LNCAP (cell line): ENCODE measurements around the gene LCN6.

ENCODE experiments used
- TF ChIP-seq, protein P1 (sequence below): fragments of 450-650 bp; IDR thresholded peaks from 2 replicates; pipeline ENCODE4 v1.5.1; 2017; ENCODE audit warnings: mild to moderate bottlenecking

The LCN6 gene, protein sequence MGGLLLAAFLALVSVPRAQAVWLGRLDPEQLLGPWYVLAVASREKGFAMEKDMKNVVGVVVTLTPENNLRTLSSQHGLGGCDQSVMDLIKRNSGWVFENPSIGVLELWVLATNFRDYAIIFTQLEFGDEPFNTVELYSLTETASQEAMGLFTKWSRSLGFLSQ

DNA sequence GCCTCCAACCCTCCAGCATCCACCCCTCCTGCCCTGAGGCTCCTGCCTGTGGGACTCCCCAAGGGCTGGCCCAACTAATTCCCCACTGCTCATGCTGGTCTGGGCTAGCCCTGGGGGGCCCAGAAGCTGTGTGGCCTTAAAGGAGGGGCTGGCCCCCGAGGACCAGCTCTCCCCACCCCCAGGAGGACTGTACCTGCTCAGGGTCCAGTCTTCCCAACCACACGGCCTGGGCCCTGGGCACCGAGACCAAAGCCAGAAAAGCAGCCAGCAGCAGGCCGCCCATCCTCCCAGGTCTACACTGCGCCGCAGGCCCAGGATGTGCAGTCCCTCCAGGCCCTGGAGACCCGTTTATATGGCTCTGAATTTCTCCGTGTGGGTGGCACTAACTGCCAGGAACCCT, at the start of gene LCN6:
Gene LCN6 (minus strand): TSS at position 325 of the 400 bp plus-strand sequence. CDS start 42 bp downstream, at position 283.
- TF ChIP-seq, protein P1, sequence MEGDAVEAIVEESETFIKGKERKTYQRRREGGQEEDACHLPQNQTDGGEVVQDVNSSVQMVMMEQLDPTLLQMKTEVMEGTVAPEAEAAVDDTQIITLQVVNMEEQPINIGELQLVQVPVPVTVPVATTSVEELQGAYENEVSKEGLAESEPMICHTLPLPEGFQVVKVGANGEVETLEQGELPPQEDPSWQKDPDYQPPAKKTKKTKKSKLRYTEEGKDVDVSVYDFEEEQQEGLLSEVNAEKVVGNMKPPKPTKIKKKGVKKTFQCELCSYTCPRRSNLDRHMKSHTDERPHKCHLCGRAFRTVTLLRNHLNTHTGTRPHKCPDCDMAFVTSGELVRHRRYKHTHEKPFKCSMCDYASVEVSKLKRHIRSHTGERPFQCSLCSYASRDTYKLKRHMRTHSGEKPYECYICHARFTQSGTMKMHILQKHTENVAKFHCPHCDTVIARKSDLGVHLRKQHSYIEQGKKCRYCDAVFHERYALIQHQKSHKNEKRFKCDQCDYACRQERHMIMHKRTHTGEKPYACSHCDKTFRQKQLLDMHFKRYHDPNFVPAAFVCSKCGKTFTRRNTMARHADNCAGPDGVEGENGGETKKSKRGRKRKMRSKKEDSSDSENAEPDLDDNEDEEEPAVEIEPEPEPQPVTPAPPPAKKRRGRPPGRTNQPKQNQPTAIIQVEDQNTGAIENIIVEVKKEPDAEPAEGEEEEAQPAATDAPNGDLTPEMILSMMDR, result no peak

DNA sequence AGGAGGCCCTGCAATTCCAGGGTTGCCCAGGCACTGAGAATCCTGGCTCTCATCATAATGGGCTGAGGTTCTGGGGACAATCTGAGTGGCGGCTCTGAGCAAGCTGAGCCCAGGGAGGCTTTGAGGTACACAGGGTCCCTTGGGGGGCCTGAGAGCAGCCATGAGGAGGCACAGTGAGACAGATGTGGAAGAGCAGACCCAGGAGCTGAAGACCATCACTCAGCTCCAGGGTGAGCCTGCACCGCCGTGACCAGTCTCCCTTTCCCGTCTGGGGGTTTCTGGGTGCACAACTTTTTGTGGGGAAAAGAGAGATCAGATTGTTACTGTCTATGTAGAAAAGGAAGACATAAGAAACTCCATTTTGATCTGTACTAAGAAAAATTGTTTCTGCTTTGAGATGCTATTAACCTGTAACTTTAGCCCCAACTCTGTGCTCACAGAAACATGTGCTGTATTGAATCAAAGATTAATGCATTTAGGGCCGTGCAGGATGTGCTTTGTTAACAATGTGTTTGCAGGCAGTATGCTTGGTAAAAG, 48.0 kb upstream of the LCN6 start, which contains the start of gene CCDC183:
Gene CCDC183 (plus strand): TSS at position 101 of the 537 bp plus-strand sequence. CDS start 60 bp downstream, at position 161.
- TF ChIP-seq, protein P1, result no peak

DNA sequence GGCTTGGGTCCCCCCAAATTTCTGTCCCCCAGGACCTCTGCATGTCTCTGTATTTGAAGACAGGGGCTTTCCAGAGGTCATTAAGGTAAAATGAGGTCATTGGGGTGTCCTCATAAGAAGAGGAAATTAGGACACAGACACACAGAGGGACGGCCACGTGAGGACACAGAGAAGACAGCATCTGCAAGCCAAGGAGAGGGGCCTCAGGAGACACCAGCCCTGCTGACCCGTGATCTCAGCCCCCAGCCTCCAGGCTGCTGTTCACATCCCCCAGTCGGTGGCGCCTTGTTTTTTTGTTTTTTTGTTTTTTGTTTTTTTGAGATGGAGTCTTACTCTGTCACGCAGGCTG, 46.6 kb upstream of the LCN6 start:
- TF ChIP-seq, protein P1, result no peak

DNA sequence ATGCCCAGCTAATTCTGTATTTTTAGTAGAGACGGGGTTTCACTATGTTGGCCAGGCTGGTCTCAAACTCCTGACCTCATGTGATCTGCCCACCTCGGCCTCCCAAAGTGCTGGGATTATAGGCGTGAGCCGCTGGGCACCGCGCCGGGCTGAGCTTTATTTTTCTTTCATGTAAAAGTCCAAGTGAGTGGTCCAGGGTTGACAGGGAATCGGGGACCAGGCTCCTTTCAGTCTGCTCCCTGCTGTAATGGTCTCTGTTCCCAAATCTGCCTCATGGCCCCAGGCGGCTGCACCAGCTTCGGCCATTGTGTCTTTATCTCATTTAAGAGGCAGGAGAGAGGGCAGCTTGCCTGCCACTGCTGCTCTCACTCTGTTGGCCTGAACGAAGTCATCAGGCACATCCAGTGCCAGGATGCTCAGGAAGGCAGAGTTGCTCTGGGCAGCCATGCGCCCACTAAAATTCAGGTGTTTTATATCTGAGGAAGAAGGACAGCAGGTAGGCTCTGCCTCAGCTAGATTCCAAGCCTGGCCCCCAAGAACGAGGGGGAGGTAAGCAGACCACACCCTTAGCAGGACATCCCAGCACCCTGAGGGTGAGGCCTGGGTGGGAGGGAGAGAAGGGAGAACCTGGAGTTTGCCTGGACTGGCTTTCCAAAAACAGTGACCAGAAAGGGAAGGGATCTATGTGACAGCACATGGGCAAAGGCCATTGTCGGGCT, 46.1 kb upstream of the LCN6 start:
- TF ChIP-seq, protein P1, result no peak

DNA sequence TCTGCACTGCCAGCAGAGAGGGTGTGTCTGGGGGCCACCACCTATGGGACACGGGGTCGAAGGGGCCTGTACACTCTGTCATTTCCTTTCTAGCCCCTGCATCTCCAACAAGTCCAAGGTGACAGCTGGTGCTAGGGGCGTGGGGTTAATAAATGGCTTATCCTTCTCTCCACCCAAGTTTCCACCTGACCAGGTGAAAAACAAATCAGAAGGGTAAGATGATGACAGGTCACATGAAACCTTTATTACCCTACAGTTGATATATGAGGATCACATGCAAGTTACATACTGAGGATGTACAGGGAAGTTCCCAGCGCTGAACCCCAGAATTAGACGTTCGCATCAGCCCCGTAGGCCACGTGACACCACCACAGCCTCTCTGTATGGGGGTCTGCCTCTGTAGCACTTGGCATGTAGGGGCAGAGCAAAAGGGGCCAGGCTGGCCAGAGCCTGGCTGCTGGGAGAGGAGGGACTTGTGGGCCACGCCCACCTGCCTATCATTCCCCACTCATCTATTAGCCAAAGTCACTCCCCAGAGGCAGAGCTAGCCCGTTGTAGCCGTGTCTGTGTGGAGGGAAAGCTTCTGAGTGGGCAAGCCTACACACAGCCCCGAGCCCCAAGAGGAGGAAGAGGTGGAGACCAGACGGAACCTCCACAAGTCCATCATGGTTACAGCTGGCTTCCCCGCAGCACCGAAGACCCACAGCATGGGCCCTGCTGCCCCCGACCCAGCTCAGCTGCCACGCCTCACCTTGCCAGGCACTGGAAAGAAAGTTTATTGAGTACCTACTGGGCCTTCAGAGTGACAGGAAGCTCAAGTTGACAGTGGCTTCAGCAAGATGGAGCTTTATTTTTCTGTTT, 45.0 kb upstream of the LCN6 start:
- TF ChIP-seq, protein P1, result no peak

DNA sequence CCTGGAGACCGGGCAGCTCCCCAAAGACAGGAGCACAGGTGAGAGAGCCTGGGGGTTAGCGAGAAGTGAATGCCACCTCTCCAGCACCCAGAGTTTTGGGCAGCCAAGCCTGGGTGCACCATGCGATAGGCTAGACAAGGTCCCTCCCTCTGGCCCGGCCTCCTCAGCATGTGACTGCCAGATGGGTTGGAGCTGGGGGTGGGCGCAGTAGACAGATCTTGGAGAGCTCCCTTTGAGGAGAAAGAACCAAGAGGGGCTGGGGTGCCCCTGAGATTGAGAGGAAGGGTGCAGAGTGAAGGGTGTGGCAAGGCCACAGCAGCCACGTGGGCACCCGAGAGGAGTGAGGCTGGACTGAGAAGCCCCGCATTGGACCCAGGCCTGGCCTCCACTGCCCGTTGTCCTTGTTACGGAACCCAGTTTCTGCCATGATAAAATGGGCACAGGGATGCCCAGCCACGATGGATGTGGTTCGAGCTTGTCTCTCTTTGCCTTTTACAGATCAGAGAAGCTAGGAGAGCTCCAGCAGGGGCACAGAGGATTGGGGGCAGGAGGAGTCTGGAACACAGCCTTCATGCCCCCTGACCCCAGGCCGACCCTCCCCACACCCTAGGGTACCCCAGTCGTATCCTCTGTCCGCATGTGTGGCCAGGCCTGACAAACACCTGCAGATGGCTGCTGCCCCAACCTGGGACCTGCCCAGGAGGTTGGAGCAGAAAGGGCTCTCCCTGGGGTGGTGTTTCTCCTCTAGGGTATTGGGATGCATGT, 44.2 kb upstream of the LCN6 start:
- TF ChIP-seq, protein P1, result no peak
